Lung microvascular endothelial cell (primary cell): ENCODE measurements around the gene ASIC4. TPM values are rescaled to one million over a fixed set of nuclear protein-coding genes. Genes with fewer than 3 reads are reported as not detected.

Experiments
- DNase-seq, 2 donors: peaks; one replicate each; pipeline versions ENCODE4 v3.0.0 to v3.0.0-alpha.2; 2010; ENCODE audit warnings: low read depth in 2 of 2
- total RNA-seq: library from RNA; depleted of rRNA; stranded (reverse); fragments of >200 nt; gene quantifications from 2 replicates; pipeline ENCODE4 v1.2.1, GENCODE V29; 2014

The ASIC4 gene
- total RNA-seq, 1 donor from 2014 or later, result not detected

DNA sequence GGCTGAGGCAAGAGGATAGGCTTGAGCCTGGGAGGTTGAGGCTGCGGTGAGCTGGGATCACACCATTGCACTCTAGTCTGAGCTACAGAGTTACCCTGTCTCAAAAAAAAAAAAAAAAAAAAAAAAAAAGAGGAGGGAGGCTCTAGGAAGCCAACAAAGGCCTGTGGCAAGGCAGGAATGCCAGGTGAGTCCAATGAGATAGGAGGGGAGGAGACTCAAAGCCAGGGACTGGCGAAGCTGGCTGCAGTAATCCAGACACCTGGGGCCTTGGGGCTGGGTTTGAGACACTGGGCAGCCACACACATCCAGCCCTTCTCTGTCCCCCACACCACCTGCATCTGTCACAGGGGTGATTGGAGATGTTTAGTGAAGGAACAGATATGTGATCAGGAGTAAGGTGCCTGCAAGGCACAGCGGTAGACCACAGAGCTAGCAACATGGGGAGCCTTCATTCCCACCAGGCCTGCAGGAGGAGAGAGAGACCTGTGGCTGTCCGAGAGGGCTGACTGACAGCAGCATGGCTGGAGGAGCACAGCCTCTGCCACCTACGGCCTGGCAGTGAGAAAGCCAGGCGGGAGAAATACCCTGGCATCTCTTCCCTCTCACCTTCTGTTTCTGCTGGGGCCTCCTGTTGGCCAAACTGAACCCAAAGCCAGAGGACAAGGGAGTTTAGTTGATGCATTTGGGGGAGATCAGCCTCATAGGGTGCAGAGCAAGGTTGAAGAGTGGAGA lies 19.8 kb downstream of the ASIC4 start:
- DNase-seq, result no peak

- DNase-seq, result no peak
Measured at GRCh38 chr2:219536425-219536824, 22.1 kb downstream of the ASIC4 start.

DNA sequence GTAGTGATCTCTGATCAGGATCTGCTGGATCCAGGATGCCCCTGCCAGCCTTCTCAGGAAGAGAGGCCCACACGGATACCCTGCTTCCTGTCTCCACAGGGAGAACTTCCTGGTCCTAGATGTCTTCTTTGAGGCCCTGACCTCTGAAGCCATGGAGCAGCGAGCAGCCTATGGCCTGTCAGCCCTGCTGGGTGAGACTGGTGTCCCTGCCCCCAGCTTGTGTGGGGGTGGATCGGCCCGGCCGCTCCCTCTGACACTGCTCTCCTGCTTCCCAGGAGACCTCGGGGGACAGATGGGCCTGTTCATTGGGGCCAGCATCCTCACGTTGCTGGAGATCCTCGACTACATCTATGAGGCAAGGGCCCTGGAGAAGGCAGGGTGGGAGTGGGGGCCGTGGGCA lies 22.7 kb downstream of the ASIC4 start:
- no peak for DNase-seq

DNA sequence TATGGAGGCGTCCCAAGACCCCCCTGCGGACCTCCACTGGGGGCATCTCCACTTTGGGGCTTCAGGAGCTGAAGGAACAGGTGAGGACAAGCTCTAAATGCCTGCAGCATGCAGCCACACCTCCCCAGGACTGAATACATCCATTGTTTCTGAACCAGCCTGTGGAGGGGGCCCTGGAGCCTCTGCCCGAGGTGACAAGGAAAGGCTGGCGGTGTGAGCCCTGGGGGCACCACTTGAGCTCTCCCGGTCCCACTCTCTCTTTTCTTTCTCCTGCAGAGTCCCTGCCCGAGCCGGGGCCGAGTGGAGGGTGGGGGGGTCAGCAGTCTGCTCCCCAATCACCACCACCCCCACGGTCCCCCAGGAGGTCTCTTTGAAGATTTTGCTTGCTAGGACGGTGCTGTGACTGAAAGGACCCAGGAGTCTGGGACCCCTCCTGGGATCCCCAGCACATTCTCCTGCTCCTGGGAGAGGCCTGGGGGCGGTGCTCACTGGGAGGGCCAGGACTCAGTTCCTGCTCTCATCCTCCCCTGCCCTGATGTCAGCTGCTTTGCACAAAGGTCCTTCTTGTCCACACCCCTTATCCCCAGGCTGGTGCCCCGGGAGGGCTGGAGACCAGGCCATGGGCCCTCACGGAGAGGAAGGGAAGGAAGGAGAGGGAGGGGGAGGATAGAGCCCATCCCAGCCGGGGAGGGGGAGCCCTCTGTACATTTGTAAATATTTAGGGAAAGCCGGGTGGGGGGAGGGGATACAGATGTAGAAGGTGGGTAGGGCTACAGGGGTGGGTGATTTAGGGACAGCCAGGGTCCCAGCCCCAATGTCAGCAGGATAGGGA lies 23.6 kb downstream of the ASIC4 start:
- DNase-seq, result no peak

- no peak for DNase-seq
Measured at GRCh38 chr2:219538504-219538951, 24.2 kb downstream of the ASIC4 start.

- no peak for DNase-seq
Measured at GRCh38 chr2:219538956-219539788, 24.9 kb downstream of the ASIC4 start.

- no peak for DNase-seq
Measured at GRCh38 chr2:219539926-219540678, 25.8 kb downstream of the ASIC4 start.

DNA sequence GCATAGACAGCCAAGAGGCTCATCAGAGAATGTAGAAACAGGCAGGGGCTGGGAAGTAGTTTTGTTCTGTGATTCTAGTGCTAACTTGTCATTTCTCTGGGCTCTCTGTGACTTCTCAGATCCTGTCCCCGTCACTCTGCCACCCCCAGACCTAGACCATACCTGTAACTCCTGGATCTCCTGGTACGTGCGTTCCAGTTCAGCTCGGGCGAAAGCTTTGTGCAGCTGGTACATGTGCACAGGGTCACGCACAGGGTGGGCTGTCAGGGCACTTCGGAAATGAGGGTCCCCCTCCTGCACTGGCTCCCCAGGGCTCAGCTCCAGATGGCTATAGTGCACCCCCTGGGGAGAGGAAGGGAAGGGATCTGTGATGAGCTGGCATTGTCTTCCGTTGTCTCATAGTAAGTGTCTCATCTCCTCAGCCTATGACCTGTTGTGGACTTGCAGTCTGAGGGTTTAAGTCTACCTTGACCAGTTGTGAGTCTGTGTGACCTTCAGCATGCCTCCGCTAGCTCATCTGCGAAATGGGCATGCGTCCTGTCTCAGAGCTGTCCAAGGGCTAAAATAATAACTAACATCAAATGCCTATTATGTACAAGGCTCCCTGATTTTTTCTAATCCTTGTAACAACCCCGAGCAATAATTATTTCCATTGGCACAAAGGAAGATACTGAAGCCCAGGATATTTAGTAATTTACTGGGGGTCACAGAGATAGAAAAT lies 26.7 kb downstream of the ASIC4 start:
- no peak for DNase-seq

DNA sequence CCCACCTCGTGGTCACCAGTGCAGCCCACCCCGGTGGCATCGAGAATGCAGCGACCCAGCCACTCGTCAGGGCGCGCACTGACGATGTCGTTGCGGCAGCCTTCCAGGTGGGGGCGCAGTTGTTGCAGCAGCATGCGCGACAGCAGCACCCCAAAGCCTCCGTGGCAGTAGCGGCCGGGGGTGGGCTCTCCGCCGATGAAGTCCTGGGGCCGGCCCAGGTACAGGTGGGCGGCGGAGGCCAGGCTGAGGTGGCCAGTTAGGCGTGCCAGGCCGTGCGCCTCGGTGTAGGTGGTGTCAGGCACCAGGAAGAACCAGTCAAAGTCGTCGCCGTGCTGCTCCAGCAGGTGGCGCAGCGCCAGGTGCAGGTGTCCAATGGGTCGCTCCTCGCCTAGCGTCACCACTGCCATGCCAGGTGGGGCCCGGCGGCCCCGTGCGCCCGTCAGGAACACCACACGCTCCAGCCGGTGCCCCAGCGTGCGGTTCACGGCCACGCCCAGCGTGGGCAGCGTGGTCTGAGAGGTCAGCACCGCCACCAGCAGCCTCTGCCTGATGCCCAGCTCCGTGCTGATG lies 27.4 kb downstream of the ASIC4 start:
- DNase-seq, result peak; percentile 66 to 87

DNA sequence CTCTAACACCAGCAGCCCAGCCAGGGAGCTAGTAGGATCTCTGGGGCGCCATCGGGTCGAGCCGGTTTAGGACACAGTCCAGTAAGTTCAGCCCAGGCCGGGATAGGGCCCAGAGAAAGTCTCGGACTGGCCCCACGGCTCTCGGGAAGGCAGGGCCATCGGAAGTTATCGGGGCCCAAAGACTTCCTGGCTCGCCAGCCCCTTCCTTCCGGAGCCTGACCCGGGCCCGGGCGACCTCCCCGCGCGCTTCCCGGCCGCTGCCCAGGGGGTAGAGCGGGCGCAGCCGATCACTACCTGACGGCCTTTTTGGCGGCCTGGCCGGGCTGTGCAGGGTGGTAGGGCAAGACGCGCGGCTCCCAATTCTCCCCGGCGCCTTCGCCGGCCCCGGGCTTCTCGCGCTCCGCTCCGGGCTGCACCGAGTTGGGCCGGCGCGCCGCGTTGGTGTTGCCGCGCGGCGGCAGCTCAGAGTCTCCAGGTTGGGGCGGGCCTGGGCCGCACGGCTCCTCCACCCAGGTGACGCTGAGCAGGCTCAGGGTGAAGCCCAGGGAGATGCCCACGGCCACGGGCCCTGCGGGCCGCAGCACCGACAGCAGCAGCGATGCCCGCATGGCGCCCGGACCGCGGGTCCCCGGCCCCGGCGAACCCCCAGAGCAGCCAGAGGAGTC lies 28.8 kb downstream of the ASIC4 start:
- DNase-seq, result peak; percentile 5 to 15

DNA sequence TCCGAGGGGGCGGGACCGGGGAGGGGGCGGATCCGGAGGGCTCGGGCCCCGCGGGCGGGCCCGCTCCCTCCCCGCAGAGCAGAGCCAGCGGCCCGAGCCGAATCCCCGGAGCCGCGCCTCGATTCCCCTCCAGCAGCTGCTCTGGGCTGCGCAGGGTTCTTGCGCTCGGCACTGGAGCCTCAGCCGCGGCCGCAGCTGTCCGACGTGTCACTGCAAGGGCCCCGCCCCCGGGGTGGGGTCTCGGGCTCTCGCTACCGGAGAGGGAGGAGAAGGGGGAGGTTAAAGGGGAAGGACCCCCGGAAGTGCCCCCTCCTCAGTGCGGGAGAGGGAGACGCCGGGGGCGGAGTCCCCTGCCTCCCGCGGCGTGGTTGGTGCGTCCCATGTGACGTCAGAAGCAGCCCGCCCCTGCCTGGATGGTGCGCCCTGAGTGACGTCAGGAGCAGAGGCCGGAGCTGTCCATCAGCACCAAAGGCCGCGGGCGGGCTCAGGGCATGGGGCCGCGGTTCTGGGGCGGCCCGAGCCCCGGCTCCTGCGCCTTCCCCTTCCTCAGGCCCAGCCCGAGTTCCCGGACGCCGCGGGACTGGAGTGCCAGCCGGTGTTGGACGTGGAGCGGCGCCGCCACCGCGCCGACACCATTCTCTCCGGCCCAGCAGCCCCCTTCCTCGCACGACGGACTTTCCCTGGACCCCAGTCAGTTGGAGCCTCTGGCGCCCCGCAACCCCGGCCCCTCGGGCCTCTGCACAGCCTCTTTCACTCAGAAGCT lies 29.5 kb downstream of the ASIC4 start, which contains the start of the genes CHPF and TMEM198:
TSS of gene CHPF (minus strand) at position 214 of the 763 bp plus-strand sequence. CDS start 271 bp downstream, outside the sequence.
TSS of gene TMEM198 (plus strand) at position 433 of the 763 bp plus-strand sequence. CDS start 700 bp downstream, outside the sequence.
- peak; percentile 90 to 93 for DNase-seq

GRCh38 chr2:219544567-219544966 lies 30.3 kb downstream of the ASIC4 start:
- DNase-seq, result no peak

DNA sequence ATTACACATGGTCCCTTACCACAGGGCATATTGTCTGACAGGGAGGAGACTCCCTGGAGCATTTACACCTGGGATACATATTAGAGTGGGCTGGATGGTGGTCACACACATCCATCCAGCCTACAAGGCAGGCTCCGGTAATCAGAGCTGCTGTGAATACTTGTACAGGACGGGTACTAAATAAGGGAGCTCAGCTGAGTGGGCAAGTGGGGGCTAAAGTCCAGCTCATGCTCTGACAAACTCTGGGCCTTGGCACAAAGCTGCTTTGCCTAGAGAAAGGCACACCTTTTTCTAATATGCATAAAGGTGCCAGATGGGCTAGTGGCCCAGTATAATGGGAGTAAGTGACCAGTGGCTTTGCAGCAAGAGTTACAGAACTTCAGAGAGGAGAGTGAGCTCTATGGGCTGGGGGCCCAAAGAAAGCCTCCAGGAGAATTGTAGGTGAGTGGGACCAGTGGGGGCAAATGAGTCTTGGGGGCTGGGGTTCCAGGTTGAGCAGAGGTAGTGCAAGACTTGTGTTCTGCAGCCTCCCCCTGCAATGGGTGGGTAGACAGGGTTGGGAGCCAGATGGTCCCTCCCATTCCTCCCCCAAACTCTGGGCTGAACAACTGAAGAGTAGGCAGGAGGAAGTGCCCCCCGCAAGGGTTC lies 31.1 kb downstream of the ASIC4 start:
- DNase-seq, result no peak

DNA sequence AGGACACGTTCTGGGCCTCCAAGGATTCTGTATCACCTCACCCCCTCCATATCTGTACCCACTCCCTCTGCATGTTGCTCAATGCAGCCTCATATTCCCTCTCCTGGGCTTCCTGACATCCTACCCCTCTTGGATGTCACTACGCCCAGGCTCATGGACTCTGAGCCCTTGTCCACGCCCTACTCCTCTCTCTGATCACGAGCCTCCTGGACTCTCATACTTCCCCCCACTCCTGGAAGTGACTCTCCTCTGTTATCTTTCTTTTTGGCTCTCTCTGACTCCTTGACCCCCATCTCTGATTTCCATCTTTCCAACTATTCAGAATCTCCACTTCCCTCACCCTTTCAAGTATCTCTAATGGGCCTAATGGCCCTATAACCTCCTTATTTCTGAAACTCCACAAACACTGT lies 31.7 kb downstream of the ASIC4 start:
- DNase-seq, result no peak

DNA sequence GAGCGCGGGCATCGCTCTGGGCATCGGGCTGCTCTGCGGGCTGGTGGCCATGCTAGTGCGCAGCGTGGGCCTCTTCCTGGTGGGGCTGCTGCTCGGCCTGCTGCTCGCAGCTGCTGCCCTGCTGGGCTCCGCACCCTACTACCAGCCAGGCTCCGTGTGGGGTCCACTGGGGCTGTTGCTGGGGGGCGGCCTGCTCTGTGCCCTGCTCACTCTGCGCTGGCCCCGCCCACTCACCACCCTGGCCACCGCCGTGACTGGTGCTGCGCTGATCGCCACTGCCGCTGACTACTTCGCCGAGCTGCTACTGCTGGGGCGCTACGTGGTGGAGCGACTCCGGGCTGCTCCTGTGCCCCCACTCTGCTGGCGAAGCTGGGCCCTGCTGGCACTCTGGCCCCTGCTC lies 33.3 kb downstream of the ASIC4 start:
- DNase-seq, result no peak

- DNase-seq, result no peak
Measured at GRCh38 chr2:219548990-219549389, 34.7 kb downstream of the ASIC4 start.

- DNase-seq, result no peak
Measured at GRCh38 chr2:219549619-219550018, 35.3 kb downstream of the ASIC4 start.
